ENCODE measurements around the gene MPRIP. TPM values are rescaled to one million over a fixed set of nuclear protein-coding genes. Genes with fewer than 3 reads are reported as not detected.
"Not testable (repeated sequence)": the region's sequence is repeated elsewhere in the genome, so short reads cannot be mapped to it uniquely, and the experiment has no call there.

The MPRIP gene
- total RNA-seq, 1 experiment from 2014 or later: 86.2 TPM

DNA sequence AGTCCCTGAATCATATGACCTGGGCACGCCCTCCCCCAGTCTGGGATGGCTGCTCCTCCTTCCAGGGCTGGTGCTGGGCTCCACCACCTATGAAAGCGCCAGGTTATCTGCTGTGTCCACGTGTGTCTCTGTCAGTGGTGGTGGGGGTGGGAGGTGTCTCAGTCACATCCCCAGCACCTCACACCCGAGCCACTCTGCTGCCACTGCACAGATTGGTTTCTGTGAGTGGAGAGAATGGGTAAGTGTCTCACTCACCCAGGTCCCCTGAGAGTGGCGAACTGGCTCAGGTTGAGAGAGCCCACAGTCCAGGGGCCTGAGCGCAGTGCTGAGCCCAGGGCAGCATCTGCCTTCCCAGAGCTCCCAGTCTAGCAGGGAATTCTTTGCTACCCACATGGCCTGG lies 84.9 kb downstream of the MPRIP start:
- DNase-seq (ENCODE audit: low read depth): no peak
- in situ Hi-C loops (cut with HindIII; ENCODE audit: low pct_unique_long_range_greater_than_20kb, low sequenced_read_pairs): no loop called here

DNA sequence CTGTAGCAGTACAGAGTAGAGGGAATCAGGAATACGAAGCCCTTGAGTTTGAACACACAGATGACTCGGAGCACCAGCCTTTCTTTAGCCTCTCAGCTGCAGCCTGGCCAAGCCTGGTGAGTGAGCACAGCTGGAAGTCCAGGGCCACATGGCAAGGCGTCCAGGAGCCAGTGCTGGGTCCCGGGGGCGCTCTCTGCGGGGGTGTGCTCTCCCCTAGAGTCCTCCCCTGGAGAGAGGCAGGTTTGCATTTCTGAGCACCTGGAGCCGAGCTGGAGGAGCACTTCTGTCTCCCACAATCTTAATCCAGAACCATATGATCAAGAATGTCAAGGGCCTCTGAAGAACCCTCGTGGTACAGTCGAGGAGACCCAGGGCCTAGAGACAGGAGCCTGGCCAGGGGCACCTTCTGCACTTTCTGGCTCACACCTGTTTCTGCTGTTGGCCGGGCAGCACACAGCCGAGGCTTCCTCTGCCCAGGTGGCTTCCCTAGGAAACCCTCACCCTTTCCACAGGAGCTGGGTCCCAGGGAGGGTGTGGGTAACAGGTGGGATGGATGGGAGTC lies 85.6 kb downstream of the MPRIP start:
- DNase-seq (ENCODE audit: low read depth): no peak
- in situ Hi-C loops (cut with HindIII; ENCODE audit: low pct_unique_long_range_greater_than_20kb, low sequenced_read_pairs): no loop called here

DNA sequence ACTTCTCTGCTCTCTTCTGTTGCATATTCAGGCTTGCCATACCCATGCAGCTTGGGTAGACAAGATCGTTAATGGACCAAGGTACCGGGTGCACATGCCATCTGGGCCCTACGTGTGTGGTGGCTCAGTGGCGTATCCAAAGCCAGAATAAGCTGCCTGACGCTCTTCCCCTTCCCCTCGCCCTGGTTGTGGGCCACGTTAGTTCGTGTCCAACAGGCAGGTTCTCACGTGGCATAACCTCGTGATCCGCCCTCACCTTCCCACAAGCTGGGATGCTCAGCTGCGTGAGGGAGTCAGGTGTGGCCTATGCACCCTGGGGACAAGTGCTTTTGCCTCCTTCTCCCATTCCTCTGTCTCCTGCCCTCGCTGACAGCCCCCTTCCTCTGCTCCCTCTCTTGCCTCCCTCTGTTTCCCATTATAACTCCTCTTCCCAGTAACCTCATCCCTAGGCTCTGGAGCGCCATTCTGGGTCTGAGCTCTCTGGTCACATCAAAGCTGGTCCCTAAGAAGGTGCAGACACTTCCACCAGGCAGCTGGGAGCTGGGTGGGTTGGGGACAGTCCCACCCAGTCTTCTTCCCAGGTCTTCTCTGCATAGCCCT lies 86.3 kb downstream of the MPRIP start:
- DNase-seq (ENCODE audit: low read depth): no peak
- in situ Hi-C loops (cut with HindIII; ENCODE audit: low pct_unique_long_range_greater_than_20kb, low sequenced_read_pairs): no loop called here

DNA sequence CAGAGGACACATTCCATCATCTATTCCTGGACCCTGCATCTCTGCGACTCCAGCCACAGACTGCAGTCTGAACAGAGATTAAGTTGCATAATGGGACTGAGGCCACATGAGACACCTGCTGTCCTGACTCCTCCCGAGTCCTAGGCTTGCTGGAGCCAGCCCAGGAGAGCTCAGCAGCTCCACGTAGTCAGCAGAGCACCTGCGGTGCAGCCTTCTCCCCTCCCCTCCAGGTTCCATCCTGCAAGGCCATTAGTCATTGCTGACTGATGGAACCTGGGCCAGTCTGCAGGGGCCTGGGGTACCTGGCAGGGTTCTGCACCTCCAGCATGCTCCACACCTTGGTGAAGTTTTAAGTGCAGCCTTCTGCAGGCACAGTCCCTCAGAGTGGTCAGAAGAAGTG lies 87.2 kb downstream of the MPRIP start:
- in situ Hi-C loops (cut with HindIII; ENCODE audit: low pct_unique_long_range_greater_than_20kb, low sequenced_read_pairs): no loop called here

DNA sequence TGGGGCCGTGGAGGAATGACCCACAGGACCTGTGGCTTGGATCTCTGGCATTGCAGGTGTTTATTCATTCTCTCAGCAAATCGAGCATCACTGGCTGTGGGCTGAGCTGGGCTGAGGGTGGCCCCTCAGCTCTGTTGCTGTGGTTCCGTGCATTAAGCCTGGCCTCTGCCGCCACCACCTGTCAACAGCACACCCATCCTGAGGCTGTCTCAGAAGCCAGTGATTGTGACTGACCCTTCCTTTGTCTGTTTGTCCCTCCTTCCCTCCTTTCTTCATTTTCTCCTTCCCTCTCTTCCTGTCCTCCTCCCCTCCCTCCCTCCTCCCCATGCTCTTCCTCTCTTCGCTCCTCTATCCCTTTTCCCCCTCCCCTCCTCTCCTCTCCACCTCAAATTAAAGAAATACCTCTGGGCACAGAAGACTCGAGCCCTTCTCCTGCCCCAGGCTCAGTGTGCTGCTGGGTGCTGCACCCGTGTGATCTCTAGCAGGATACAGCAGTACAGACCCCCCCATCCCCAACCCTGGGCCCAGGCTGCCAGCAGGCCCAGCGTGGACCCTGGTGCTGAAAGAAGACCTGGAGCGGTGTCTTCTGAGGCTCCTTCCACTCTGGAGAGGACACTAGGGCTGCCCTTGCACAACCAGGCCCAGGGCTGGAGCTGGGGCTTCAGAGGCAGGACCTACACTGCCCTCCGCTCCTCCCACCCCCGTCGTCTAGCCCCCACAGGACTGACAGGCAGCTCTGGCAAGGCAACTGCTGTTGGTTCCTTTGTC lies 88.0 kb downstream of the MPRIP start:
- in situ Hi-C loops (cut with HindIII; ENCODE audit: low pct_unique_long_range_greater_than_20kb, low sequenced_read_pairs): no loop called here
- no peak for DNase-seq (ENCODE audit: low read depth)

More for the DNA sequence above, 87.2 kb downstream of the MPRIP start:
- DNase-seq (ENCODE audit: low read depth): no peak

DNA sequence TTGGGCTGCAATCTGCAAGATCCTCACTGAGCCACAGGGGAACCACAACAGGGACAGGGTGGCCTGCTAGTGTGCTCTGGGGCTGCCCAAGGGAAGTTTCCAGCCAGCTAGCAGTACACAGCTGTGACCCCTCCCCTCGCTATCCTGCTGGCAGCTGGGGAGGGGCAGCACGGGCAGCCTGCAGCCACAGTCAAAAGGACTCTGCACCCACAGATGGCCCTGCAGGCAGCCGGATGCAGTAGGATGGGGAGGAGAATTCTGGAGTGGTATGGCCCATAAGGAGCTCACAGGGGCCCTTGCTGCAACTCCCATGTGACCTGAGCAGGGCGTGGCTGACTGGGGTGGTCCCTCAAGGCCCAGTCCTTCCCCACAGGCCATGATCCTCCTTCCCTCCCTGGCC lies 89.6 kb downstream of the MPRIP start:
- DNase-seq (ENCODE audit: low read depth): no peak
- in situ Hi-C loops (cut with HindIII; ENCODE audit: low pct_unique_long_range_greater_than_20kb, low sequenced_read_pairs): no loop called here

DNA sequence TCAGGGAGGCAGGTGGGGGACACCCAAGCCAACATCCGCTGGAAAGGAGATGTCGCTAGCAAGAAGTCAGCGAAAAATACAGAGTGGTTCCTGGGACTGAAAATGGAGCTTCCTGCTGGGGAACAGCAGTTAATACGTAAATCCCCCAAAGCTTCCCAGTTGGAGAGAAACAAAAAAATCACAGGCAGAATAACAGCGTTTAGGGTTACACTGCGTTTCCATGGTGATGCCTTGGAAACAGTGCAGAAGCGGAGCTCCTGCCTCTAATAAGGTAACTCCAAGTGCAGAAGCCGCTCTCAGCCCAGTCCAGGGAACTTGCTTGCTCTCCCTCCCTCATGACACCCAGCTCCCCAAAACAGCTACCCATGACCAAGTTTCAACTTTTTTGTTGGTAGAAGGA lies 90.5 kb downstream of the MPRIP start:
- DNase-seq (ENCODE audit: low read depth): no peak
- in situ Hi-C loops (cut with HindIII; ENCODE audit: low pct_unique_long_range_greater_than_20kb, low sequenced_read_pairs): no loop called here

DNA sequence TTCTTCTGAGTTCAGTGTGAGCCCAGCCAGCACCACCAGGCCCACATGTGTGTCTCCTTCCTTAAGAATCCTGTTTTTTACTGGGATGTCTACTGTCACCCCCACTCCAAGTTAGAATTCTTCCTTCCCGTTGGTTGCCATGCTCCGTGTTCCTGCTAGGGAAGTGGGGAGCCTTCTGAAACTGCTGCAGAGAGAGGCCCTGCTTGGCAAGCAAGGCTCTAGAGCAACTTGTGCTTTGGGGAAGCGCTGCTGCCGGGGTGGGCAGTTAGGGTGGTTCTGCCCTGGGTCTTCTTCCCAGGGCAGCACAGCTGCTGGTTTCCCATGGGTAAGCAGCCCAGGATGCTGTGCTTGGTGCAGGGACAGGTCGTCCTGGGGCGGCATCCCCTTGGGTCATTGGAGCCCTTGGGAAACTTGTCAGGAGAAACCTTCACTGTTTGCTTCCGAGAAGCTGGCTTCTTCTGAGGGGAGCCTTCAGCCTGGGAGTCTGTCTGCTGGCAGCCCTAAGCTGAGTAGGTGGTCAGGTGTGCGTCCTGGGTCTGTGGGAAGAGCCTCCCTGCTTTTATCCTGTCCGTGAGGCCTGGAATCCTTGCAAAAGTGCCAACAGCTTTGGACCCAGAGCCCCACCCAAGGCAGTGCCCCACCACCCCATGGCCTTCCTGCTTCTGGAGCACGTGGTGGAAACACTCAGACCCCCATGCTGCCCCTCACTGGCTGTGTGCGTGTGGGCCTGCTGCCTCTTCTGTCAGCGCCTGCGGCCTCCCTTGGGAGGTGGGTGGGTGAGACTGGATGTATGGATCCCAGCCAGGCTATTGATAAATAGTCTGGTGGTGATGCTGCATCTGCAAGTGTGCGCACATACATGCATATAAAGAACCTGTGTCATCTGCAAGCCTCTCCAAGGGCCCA lies 92.0 kb downstream of the MPRIP start:
- DNase-seq (ENCODE audit: low read depth): no peak
- in situ Hi-C loops (cut with HindIII; ENCODE audit: low pct_unique_long_range_greater_than_20kb, low sequenced_read_pairs): no loop called here

DNA sequence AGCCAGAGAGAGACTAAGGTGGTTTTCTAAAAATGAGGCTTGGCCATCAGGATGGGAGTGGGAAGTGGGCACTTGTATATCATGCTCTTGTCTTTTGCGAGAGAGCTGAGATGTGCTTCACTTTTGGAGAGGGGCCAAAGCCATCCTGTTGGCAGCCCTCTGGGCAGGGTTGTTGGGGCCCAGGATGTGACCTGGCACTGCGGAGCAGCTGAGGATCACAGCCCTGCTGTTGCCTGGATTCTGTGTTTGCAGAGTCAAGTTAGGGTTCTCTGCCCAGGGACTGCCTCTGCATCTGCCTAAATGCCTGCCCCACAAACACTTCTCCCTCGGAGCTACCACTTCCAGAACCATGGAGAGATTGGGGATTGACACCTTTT lies 92.7 kb downstream of the MPRIP start:
- in situ Hi-C loops (cut with HindIII; ENCODE audit: low pct_unique_long_range_greater_than_20kb, low sequenced_read_pairs): no loop called here
- no peak for DNase-seq (ENCODE audit: low read depth)

DNA sequence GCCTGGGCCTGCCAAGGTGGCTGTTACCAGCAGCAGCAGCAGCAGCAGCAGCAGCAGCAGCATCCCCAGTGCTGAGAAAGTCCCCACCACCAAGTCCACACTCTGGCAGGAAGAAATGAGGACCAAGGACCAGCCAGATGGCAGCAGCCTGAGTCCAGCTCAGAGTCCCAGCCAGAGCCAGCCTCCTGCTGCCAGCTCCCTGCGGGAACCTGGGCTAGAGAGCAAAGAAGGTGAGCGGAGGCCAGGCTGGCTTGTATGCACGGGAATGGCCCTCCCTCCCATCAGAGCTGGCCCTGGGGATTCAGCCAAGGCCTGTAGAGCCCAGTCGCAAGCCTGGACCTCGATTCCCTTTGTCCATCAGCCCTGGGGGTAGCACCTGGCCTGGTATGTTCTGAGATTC lies 94.0 kb downstream of the MPRIP start:
- in situ Hi-C loops (cut with HindIII; ENCODE audit: low pct_unique_long_range_greater_than_20kb, low sequenced_read_pairs); DNase-seq (ENCODE audit: low read depth): not testable (repeated sequence)

DNA sequence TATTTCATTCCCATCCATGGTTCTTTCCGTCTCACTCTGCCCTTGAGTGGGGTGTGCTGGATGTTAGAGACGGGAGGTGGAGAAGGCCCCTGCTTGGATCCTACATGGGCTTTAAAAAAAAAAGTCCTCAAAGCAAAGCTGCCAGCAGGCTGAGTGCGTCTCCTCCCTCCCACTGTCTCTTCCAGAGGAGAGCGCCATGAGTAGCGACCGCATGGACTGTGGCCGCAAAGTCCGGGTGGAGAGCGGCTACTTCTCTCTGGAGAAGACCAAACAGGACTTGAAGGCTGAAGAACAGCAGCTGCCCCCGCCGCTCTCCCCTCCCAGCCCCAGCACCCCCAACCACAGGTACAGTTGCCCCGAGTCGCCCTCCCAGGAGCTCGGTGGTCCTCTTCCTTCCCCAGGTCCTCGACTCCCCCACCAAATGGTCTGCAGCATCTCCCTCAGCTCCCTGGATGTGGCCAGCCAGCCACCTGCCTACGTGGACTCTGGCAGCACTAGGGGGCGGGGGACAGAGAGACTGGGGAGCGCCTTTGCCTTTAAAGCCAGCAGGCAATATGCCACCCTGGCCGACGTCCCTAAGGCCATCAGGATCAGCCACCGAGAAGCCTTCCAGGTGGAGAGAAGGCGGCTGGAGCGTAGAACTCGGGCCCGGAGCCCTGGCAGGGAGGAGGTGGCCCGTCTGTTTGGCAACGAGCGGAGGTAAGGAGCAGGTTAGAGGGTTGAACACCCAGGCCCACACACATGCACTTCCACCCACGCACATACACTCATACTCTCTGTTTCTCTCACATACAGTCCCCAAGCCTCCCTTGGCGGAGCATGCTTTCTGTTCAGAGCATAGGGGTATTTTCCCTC lies 95.7 kb downstream of the MPRIP start:
- in situ Hi-C loops (cut with HindIII; ENCODE audit: low pct_unique_long_range_greater_than_20kb, low sequenced_read_pairs): no loop called here
- DNase-seq (ENCODE audit: low read depth): no peak

DNA sequence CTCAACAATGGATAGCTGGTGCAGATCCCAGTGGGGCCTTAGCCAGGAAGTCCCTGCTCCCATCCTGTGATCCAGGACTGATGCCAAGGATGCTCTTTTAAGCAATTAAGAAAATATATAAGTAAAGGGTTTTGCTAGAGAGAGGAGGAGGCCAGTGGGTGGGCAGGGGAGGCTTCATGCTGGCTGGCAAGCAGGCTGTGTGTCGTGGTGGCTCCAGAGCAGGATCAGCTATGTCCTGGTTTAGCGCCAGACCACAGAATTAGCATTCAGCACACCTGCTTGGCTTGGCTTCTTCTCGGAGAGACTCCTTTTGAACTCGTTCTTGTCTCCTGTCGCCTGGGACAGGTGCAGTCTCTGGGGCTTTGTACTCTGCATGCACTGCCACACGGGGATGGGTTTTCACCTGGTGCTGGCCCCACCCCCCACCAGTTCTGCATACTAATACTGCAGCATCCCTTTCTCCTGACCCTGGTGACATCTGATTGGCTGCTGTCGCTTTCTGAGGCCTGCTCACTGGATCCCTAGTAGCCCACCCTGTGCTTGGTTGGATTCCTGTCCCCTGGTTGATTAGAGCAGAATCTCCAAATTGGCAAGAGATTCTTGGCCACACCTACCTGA lies 97.8 kb downstream of the MPRIP start:
- in situ Hi-C loops (cut with HindIII; ENCODE audit: low pct_unique_long_range_greater_than_20kb, low sequenced_read_pairs): no loop called here
- DNase-seq (ENCODE audit: low read depth): no peak

DNA sequence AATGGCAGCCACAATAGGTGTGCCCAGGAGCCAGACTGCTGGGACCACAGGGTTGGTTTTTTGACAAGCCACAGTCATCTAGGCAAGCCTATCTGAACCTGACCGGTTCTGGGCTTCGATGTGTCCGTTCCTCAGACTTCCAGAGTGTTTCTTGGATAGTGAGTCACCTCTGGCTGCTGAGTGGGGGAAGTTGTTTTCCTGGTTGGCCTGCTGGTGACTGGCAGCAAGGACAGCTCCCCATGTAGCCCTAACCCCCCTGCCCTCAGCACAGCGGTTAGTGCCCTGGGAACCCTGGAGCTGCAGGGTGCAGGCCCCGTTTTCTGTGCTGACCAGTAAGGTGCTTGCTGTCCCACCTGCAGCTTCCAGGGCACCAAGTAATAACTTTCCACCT lies 98.3 kb downstream of the MPRIP start:
- in situ Hi-C loops (cut with HindIII; ENCODE audit: low pct_unique_long_range_greater_than_20kb, low sequenced_read_pairs): no loop called here
- DNase-seq (ENCODE audit: low read depth): peak; percentile 32

DNA sequence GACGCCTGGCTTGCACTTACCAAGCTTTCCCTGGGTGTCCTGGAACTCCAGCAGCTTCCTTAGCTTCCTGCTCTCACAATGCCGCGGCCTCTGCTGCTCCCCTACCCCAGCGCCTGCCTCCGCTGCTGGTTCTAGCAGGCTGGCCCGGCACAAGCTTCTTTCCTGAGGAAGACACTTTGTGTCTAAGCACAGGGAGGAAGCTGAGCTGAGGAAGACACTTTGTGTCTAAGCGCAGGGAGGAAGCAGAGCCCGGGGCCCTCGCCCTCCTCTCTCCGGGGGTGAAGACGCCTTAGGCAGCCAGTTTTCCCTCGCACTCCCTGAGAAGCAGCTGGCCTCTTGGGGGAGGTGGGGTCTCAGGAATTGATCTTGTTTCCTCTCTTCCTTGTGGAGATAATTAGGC lies 99.0 kb downstream of the MPRIP start:
- no peak for DNase-seq (ENCODE audit: low read depth)
- in situ Hi-C loops (cut with HindIII; ENCODE audit: low pct_unique_long_range_greater_than_20kb, low sequenced_read_pairs): no loop called here

DNA sequence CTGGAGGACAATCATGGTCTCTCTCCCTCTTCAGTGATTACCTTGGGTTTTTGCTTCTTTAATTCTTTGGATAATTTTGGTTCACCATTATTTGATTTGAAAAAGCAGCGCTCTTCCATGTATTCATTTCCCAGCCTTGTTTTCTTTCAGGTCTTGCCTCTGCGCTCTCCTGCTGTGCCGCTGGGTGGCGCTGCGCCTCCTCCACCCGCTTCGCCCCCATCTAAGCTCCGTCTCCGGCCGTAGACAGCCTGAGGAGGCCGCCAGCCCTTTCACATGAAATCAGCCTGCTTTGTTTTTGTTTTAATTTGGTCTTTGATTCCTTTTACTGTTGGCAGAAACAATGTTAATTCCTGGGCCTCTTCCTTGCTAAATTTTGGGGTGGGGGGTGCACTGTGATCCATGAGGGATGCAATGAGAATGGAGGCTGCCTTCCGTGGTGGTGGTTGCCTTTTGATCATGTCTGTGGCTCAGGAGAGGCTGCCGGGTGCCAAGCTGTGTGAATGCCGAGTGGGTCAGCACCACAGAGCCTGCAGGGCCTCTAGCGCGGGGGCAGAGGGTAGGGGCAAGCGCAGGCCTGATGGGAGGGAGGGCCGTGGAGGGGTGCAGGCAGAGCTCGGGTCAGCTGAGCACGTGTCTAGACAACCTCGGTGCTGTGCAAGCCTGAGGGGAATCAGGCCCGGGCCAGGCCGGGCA lies 99.7 kb downstream of the MPRIP start:
- peak; percentile 17 for DNase-seq (ENCODE audit: low read depth)
- in situ Hi-C loops (cut with HindIII; ENCODE audit: low pct_unique_long_range_greater_than_20kb, low sequenced_read_pairs): no loop called here

DNA sequence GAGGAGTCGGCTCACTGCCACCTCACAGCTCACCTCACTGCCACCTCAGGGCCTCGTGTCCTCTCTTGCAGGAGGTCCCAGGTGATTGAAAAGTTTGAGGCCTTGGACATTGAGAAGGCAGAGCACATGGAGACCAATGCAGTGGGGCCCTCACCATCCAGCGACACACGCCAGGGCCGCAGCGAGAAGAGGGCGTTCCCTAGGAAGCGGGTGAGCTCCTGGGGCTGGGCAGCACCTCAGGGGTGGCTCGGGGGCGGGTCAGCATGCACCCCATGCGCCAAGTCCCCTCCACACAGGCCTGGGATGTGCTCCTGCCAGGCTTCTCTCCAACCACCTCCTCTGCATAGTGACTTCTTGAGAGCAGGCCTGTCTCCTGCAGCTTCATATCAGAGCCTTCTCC lies 100.3 kb downstream of the MPRIP start:
- no peak for DNase-seq (ENCODE audit: low read depth)
- in situ Hi-C loops (cut with HindIII; ENCODE audit: low pct_unique_long_range_greater_than_20kb, low sequenced_read_pairs): no loop called here

DNA sequence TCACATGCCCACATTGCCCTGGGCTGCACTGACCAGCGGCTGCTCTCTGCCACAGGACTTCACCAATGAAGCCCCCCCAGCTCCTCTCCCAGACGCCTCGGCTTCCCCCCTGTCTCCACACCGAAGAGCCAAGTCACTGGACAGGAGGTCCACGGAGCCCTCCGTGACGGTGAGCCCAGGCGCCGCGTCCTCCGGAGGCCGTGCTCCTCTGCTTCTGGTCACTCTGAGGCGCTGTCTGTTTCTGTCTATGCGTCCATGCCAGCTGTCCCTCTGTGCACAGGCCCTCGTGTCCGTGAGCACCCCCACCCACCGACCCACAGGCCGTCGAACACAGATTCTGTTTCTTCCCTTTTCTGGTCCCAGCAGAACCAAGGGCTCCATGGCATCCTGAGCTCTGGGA lies 101.2 kb downstream of the MPRIP start:
- in situ Hi-C loops (cut with HindIII; ENCODE audit: low pct_unique_long_range_greater_than_20kb, low sequenced_read_pairs): no loop called here
- no peak for DNase-seq (ENCODE audit: low read depth)

All from Caki2 (cell line).